Mesenchymal stem cell (in vitro differentiated cells and primary cell): Measurements from ENCODE around the gene GARIN5A.

Experiments
- DNase-seq: peaks from one replicate; pipeline ENCODE4 v3.0.0-alpha.2; 2013
- H2AFZ ChIP-seq: one replicate; pipeline ENCODE4 v1.6.1; 2013; ENCODE audit warnings: low read depth, mild to moderate bottlenecking, control low read depth, inconsistent platforms, low read length, moderate library complexity
- H2AK5ac ChIP-seq: 2 replicates; pipeline ENCODE4 v1.6.1; 2013; ENCODE audit warnings: low read length, moderate library complexity, mild to moderate bottlenecking, inconsistent platforms; ENCODE audit not compliant: severe bottlenecking
- H2BK120ac ChIP-seq: one replicate; pipeline ENCODE4 v1.6.1; 2013; ENCODE audit warnings: low read depth, mild to moderate bottlenecking, inconsistent platforms, low read length, moderate library complexity
- H2BK12ac ChIP-seq, 2 experiments: one replicate each; pipeline ENCODE4 v1.6.1; 2013; ENCODE audit warnings: inconsistent platforms in 2 of 2, low read length in 2 of 2, mild to moderate bottlenecking in 2 of 2, moderate library complexity in 2 of 2, control low read depth in 1 of 2
- H2BK15ac ChIP-seq: one replicate; pipeline ENCODE4 v1.6.1; 2013; ENCODE audit warnings: mild to moderate bottlenecking, low read depth, inconsistent platforms; ENCODE audit not compliant: poor library complexity, severe bottlenecking
- H2BK5ac ChIP-seq: 2 replicates; pipeline ENCODE4 v1.6.1; 2013; ENCODE audit warnings: low read depth, mild to moderate bottlenecking, low read length, control low read depth, inconsistent platforms; ENCODE audit not compliant: poor library complexity, severe bottlenecking
- H3K14ac ChIP-seq, 2 experiments: one replicate each; pipeline ENCODE4 v1.6.1; 2013; ENCODE audit warnings: inconsistent platforms in 2 of 2, low read length in 2 of 2, control low read depth in 1 of 2, mild to moderate bottlenecking in 1 of 2, moderate library complexity in 1 of 2
- H3K18ac ChIP-seq, 2 experiments: one replicate each; pipeline ENCODE4 v1.6.1; 2013; ENCODE audit warnings: inconsistent platforms in 2 of 2, low read length in 2 of 2, control low read depth in 1 of 2, low read depth in 1 of 2, mild to moderate bottlenecking in 1 of 2
- H3K23ac ChIP-seq, 2 experiments: one replicate each; pipeline ENCODE4 v1.6.1; 2013; ENCODE audit warnings: inconsistent platforms in 2 of 2, low read length in 2 of 2, mild to moderate bottlenecking in 2 of 2, moderate library complexity in 2 of 2, control low read depth in 1 of 2
- H3K27ac ChIP-seq: 2 replicates; pipeline ENCODE4 v1.5.1; 2013; ENCODE audit warnings: mild to moderate bottlenecking, moderate library complexity, low read length, control low read depth, inconsistent platforms; ENCODE audit not compliant: poor library complexity, severe bottlenecking
- H3K27me3 ChIP-seq, 2 experiments: 2 replicates each; pipeline versions ENCODE4 v1.6.1 to v1.7.0; 2013; ENCODE audit warnings: low read length in 2 of 2, mild to moderate bottlenecking in 2 of 2, moderate library complexity in 2 of 2, control low read depth in 1 of 2, inconsistent platforms in 1 of 2; ENCODE audit not compliant: control insufficient read depth in 1 of 2, insufficient read depth in 1 of 2
- H3K36me3 ChIP-seq, 2 experiments: 2 replicates each; pipeline versions ENCODE4 v1.6.1 to v1.7.0; 2013; ENCODE audit warnings: low read length in 2 of 2, control low read depth in 1 of 2, inconsistent platforms in 1 of 2, low read depth in 1 of 2, mild to moderate bottlenecking in 1 of 2; ENCODE audit not compliant: insufficient read depth in 2 of 2, control insufficient read depth in 1 of 2
- H3K4ac ChIP-seq, 2 experiments: one replicate each; pipeline ENCODE4 v1.6.1; 2013; ENCODE audit warnings: inconsistent platforms in 2 of 2, low read length in 2 of 2, mild to moderate bottlenecking in 2 of 2, moderate library complexity in 2 of 2, control low read depth in 1 of 2, low read depth in 1 of 2
- H3K4me1 ChIP-seq: 2 replicates; pipeline ENCODE4 v1.6.1; 2013; ENCODE audit warnings: low read depth, low read length, control low read depth; ENCODE audit not compliant: control insufficient read depth, insufficient read depth
- H3K4me2 ChIP-seq: 2 replicates; pipeline ENCODE4 v1.6.1; 2013; ENCODE audit warnings: low read length, mild to moderate bottlenecking, inconsistent platforms; ENCODE audit not compliant: poor library complexity, severe bottlenecking
- H3K4me3 ChIP-seq, 2 experiments: 2 replicates each; pipeline versions ENCODE4 v1.5.1 to v1.7.0; 2013; ENCODE audit warnings: low read length in 2 of 2, mild to moderate bottlenecking in 2 of 2, control low read depth in 1 of 2, low read depth in 1 of 2; ENCODE audit not compliant: insufficient read depth in 1 of 2
- H3K79me1 ChIP-seq: replicated peaks from 2 replicates; pipeline ENCODE4 v1.6.1; 2013; ENCODE audit warnings: mild to moderate bottlenecking, control low read depth, low read length, inconsistent platforms; ENCODE audit not compliant: poor library complexity, severe bottlenecking
- H3K9ac ChIP-seq: 2 replicates; pipeline ENCODE4 v1.7.0; 2013; ENCODE audit warnings: mild to moderate bottlenecking, low read length, moderate library complexity
- H3K9me3 ChIP-seq: 2 replicates; pipeline ENCODE4 v1.7.0; 2013; ENCODE audit warnings: mild to moderate bottlenecking, low read length; ENCODE audit not compliant: control insufficient read depth
- H4K8ac ChIP-seq: one replicate; pipeline ENCODE4 v1.6.1; 2013; ENCODE audit warnings: inconsistent platforms, mild to moderate bottlenecking, low read length, moderate library complexity
- H4K91ac ChIP-seq: one replicate; pipeline ENCODE4 v1.6.1; 2013; ENCODE audit warnings: mild to moderate bottlenecking, low read length, inconsistent platforms
- WGBS: methylation state at CpG from one replicate; pipeline ENCODE4 v1.1.7; 2013; ENCODE audit warnings: mixed read lengths; 5-methylcytosine and 5-hydroxymethylcytosine counted together

Gene GARIN5A

DNA sequence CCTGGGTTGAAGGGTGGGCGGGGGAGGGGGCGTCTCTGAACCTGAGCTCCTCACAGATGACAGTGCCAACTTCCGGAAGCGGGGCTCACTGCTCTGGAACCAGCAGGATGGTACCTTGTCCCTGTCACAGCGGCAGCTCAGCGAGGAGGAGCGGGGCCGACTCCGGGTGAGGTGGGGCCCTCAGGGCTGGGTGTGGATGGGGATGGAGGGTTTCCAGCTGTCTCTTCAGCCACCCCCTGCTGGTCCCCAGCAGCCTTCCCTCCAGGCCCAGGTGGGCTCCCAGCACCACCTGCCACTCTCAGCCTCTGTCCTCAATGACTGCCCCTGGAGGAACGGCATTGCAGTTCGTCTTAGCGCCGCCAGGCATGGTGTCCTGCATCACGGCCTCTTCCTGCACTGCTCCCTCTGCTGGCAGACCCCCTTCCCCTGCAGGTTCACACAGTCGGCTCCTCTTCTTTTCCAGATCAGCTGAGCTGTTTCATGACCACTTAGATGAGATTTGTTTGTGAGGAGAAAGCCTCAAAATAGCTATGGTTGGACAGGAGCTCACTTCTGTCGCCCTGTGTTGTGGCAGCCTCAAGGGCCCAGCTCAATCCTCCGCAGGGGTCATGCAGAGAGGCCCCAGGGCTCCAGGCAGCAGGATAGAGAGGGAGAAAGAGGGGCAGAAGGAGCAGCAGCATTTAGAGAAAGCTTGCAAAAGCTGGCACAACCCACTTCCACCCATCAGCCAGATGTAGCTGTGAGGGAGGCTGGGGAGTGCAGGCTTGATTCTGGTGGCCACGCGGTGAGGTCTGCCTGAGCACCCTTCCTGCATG is 2.5 kb upstream of the GARIN5A start:
- Histone ChIP-seq H3K27ac (no peak overlapping the region), H2BK15ac (no peak overlapping the region), H3K4ac (no peak overlapping the region), H3K27me3 (no peaks in the 10 kb centered on the region), H3K4me2 (no peak overlapping the region), H2BK12ac (no peak overlapping the region), H3K4me3 (no peak overlapping the region), H2BK120ac (no peak overlapping the region), H4K91ac (no peak overlapping the region), H2AFZ (no peak overlapping the region), H3K9me3 (no peaks in the 10 kb centered on the region), H3K18ac (no peak overlapping the region), H3K9ac (no peak overlapping the region), H3K4me1 (peaks cover 13% of the 10 kb centered on the region), H2AK5ac (no peak overlapping the region), H4K8ac (no peak overlapping the region), H3K79me1 (peaks cover 47% of the 10 kb centered on the region), H3K14ac (no peak overlapping the region), H2BK5ac (no peak overlapping the region), H3K36me3 (peaks cover 18 to 59% of the 10 kb centered on the region in 2 experiments), H3K23ac (no peak overlapping the region)
- DNase-seq: peak; percentile 27
- WGBS: 93% methylated on average over 19 of the region's 19 CpGs

DNA sequence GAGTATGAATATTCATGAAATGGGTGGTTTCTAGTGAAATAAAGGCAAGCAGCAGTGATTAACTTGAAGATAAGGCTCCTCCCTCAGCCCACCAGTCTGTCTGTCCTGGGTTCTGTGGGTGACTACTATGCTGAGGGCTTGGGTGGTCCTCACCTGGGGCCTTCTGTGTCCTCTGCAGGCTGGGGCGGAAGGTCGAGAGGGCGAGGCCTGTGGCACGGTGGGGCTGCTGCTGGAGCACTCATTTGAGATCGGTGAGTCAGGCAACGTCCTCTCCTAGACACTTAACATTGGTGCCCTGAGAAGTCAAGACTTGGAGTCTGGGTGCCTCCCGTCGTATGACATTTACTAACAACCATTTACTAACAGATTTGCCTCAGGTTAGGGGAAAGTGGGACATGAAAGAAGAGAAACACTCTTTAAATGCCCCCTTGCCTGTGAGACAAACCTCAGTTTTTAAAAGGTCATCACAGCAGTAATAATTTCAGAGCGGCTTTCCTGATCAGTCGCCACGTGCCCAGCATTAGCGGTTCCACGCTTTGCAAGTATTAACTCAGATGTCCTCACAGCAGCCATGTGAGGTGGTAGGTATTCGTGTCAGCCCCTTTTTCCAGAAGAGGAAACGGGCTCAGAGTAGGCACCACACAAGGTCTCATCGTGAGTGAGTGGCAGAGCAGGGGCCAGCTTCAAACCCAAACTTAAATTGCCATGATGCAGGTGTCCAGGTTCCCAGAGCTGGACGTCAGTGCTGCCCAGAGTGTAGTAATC is 1.3 kb upstream of the GARIN5A start:
- DNase-seq: no peak
- H2AFZ ChIP-seq: no peak overlapping the region
- H2BK12ac ChIP-seq: no peak overlapping the region
- H2BK5ac ChIP-seq: no peak overlapping the region
- H2AK5ac ChIP-seq: no peak overlapping the region
- no peaks in the 10 kb centered on the region for H3K9me3 ChIP-seq
- H3K18ac ChIP-seq: no peak overlapping the region
- no peak overlapping the region for H2BK120ac ChIP-seq
- no peak overlapping the region for H3K27ac ChIP-seq
- no peak overlapping the region for H4K8ac ChIP-seq
- H3K27me3 ChIP-seq: no peaks in the 10 kb centered on the region
- H3K9ac ChIP-seq: peak overlapping the region; percentile 90
- peak overlapping the region in 1 of 2 experiments; percentile 99 for H3K4me3 ChIP-seq
- H3K23ac ChIP-seq: no peak overlapping the region
- H2BK15ac ChIP-seq: no peak overlapping the region
- H3K4me2 ChIP-seq: peak overlapping the region; percentile 10
- peaks cover 14 to 50% of the 10 kb centered on the region in 2 experiments for H3K36me3 ChIP-seq
- H3K79me1 ChIP-seq: peaks cover 47% of the 10 kb centered on the region
- H3K4me1 ChIP-seq: peaks cover 13% of the 10 kb centered on the region
- no peak overlapping the region for H3K4ac ChIP-seq
- H3K14ac ChIP-seq: no peak overlapping the region
- H4K91ac ChIP-seq: no peak overlapping the region
- WGBS: 96% methylated on average over 15 of the region's 17 CpGs

DNA sequence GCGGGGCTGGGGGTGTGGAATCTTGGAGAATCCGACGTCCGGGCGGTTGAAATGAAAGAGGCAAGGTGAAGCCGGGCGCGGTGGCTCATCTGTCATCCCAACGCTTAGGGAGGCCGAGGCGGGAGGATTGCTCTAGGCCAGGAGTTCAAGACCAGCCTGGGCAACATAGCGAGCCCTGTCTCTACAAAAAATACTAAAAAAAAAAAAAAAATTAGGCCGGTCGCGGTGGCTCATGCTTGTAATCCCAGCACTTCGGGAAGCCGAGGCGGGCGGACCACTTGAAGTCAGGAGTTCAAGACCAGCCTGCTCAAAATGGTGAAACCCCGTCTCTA is 225 bp upstream of the GARIN5A start:
- peak overlapping the region; percentile 87 for H2AFZ ChIP-seq
- H3K4me3 ChIP-seq: peak overlapping the region; percentile 96 to 99
- H4K91ac ChIP-seq: no peak overlapping the region
- peak overlapping the region; percentile 99 for H4K8ac ChIP-seq
- 28% methylated on average over 20 of the region's 20 CpGs for WGBS
- peaks cover 44% of the 10 kb centered on the region for H3K79me1 ChIP-seq
- no peak overlapping the region for H3K14ac ChIP-seq
- H3K36me3 ChIP-seq: peaks cover 13 to 39% of the 10 kb centered on the region in 2 experiments
- no peak overlapping the region for H3K23ac ChIP-seq
- H3K9me3 ChIP-seq: no peaks in the 10 kb centered on the region
- H3K9ac ChIP-seq: peak overlapping the region; percentile 90
- H2BK15ac ChIP-seq: peak overlapping the region; percentile 98
- H2BK5ac ChIP-seq: no peak overlapping the region
- H3K4me2 ChIP-seq: peak overlapping the region; percentile 70
- no peak for DNase-seq
- H3K4me1 ChIP-seq: peaks cover 13% of the 10 kb centered on the region
- peak overlapping the region; percentile 22 for H3K27ac ChIP-seq
- H2BK12ac ChIP-seq: no peak overlapping the region
- no peaks in the 10 kb centered on the region for H3K27me3 ChIP-seq
- H2BK120ac ChIP-seq: no peak overlapping the region
- peak overlapping the region in 1 of 2 experiments; percentile 88 for H3K4ac ChIP-seq
- peak overlapping the region in 1 of 2 experiments; percentile 99 for H3K18ac ChIP-seq
- H2AK5ac ChIP-seq: no peak overlapping the region

DNA sequence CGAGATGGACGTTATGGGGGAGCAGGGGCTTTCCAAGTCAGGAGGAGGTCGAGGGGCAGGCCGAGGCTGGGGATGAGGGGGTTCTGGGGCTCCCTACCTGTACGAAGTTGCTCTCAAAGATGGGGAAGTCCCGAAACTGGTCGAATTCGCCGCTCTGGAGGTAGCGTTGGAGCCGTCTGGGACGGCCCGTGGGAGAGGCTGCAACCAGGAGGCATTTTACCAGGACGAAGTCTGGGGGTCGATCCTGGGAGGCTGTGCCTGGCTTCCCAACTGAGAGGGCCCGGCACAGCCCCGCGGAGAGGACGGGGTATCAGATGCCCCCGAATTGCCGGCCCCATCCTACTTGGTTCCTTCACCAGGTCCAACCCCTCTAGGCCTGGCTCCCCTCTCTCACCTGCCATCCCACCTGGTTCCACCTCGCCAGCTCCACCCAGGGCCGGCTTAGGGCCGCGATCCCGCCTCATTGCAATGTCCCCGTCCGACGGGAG is 868 bp downstream of the GARIN5A start:
- no peak overlapping the region for H3K4ac ChIP-seq
- H3K4me1 ChIP-seq: peaks cover 13% of the 10 kb centered on the region
- H2BK120ac ChIP-seq: no peak overlapping the region
- no peak overlapping the region for H3K14ac ChIP-seq
- no peak for DNase-seq
- H3K9ac ChIP-seq: no peak overlapping the region
- H2AFZ ChIP-seq: no peak overlapping the region
- no peak overlapping the region for H2BK12ac ChIP-seq
- peak overlapping the region; percentile 28 to 99 for H3K4me3 ChIP-seq
- H4K91ac ChIP-seq: peak overlapping the region; percentile 69
- H3K18ac ChIP-seq: peak overlapping the region in 1 of 2 experiments; percentile 72
- H3K9me3 ChIP-seq: no peaks in the 10 kb centered on the region
- H4K8ac ChIP-seq: peak overlapping the region; percentile 87
- no peak overlapping the region for H3K4me2 ChIP-seq
- H2BK15ac ChIP-seq: no peak overlapping the region
- H3K79me1 ChIP-seq: peaks cover 33% of the 10 kb centered on the region
- no peak overlapping the region for H2BK5ac ChIP-seq
- no peaks in the 10 kb centered on the region for H3K27me3 ChIP-seq
- H2AK5ac ChIP-seq: no peak overlapping the region
- peaks cover 8 to 28% of the 10 kb centered on the region in 2 experiments for H3K36me3 ChIP-seq
- H3K23ac ChIP-seq: no peak overlapping the region
- no peak overlapping the region for H3K27ac ChIP-seq
- WGBS: 81% methylated on average over 27 of the region's 29 CpGs
